GM11168 (cell line): ENCODE measurements around the gene KHK.

Experiments used
- in situ Hi-C: fragments of 300-500 bp; cut with MboI; formaldehyde crosslinking; loops from one replicate; pipeline ENCODE4 v1.12.0; 2022; ENCODE audit warnings: low sequenced_read_pairs; ENCODE audit not compliant: unreplicated experiment

The KHK gene

GRCh38 chr2:27080140-27080469 is 6.5 kb upstream of the KHK start:
- in situ Hi-C loops = no loop called here

GRCh38 chr2:27080603-27080936 is 6.0 kb upstream of the KHK start:
- in situ Hi-C loops = no loop called here

GRCh38 chr2:27081984-27082772 is 4.4 kb upstream of the KHK start:
- in situ Hi-C loops = no loop called here

DNA sequence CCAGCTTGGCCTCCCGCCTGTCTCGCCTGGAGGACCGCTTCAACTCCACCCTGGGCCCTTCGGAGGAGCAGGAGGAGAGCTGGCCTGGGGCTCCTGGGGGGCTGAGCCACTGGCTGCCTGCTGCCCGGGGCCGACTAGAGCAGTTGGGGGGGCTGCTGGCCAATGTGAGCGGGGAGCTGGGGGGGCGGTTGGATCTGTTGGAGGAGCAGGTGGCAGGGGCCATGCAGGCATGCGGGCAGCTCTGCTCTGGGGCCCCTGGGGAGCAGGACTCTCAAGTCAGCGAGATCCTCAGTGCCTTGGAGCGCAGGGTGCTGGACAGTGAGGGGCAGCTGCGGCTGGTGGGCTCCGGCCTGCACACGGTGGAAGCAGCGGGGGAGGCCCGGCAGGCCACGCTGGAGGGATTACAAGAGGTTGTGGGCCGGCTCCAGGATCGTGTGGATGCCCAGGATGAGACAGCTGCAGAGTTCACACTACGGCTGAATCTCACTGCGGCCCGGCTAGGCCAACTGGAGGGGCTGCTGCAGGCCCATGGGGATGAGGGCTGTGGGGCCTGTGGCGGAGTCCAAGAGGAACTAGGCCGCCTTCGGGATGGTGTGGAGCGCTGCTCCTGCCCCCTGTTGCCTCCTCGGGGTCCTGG is 3.7 kb upstream of the KHK start:
- in situ Hi-C loops = no loop called here

DNA sequence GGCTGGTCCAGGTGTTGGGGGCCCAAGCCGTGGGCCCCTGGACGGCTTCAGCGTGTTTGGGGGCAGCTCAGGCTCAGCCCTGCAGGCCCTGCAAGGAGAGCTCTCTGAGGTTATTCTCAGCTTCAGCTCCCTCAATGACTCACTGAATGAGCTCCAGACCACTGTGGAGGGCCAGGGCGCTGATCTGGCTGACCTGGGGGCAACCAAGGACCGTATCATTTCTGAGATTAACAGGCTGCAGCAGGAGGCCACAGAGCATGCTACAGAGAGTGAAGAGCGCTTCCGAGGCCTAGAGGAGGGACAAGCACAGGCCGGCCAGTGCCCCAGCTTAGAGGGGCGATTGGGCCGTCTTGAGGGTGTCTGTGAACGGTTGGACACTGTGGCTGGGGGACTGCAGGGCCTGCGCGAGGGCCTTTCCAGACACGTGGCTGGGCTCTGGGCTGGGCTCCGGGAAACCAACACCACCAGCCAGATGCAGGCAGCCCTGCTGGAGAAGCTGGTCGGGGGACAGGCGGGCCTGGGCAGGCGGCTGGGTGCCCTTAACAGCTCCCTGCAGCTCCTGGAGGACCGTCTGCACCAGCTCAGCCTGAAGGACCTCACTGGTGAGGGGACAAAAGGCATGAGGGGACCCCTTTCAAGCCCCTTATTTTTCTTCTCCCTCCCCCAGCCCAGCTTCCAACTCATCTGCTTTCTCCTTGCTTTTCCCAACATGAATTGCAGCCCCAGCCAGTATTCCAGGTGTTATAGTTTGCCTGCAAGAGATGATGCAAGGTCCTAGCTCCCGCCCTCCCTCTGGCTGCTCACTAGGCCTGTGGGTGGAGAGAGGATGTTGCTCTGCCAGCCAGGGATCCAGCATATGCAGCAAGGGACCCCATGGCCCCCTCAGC is 2.9 kb upstream of the KHK start:
- in situ Hi-C loops = no loop called here

DNA sequence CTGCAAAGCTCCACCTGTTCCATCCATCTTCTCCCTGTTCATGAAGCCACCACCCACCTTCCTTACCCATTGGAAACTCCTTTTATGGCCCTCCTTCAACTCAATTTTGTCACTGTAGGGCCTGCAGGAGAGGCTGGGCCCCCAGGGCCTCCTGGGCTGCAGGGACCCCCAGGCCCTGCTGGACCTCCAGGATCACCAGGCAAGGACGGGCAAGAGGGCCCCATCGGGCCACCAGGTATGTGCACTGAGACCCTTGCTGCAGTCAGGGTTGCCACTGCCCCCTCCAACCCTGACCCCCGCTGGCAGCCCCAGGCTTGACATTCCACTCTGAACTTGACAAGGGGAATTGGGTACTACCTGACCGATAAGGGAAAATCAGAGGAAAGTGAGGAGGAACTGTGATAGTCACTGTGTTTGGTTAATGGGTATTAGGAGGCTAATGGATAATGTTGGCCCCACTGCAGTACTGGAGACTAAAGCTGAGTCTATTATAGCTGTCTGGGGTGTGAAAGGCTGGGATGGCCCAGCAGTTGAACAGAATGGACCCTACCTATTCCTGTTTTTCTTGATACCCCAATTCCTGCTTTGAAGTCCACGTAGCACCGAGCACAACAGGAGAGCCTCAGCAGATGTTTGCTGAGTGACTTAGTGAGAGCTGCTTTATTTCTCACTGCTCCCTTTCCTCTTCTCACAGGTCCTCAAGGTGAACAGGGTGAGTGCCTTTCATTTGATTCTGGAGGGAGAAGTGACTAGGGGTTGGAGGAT is 2.1 kb upstream of the KHK start:
- in situ Hi-C loops = no loop called here

GRCh38 chr2:27085062-27085672 is 1.4 kb upstream of the KHK start:
- in situ Hi-C loops = no loop called here

DNA sequence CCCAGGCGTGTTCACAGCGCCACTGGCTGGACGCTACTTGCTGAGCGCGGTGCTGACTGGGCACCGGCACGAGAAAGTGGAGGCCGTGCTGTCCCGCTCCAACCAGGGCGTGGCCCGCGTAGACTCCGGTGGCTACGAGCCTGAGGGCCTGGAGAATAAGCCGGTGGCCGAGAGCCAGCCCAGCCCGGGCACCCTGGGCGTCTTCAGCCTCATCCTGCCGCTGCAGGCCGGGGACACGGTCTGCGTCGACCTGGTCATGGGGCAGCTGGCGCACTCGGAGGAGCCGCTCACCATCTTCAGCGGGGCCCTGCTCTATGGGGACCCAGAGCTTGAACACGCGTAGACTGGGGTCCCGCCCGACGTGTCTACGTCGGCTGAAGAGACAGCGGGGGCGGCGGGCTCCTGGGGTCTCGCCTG is 891 bp upstream of the KHK start:
- in situ Hi-C loops = no loop called here

GRCh38 chr2:27086090-27086723 is 365 bp upstream of the KHK start:
- in situ Hi-C loops = no loop called here

DNA sequence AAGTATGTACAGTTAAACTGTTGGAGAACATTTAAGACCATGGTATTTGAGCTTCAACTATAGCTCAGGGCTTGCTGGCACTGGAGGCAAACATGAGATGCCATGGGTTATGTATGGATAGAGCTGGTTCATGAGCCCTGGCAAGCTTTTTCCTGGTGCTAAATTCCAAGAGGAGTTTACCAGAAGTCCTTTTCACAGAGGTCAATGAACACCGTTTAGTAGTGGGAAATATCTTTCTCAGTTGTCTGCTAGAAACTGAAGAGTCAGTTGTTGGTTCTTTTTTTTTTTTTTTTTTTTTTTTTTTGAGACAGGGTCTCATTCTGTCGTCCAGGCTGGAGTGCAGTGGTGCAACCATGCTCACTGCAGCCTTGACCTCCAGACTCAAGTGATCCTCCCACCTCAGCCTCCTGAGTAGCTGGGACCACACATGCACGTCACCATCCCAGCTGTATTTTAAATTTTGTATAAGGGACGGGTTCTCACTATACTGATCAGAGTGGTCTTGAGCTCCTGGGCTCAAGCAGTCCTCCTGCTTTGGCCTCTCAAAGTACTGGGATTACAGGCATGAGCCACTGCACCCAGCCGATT is 1.3 kb downstream of the KHK start:
- in situ Hi-C loops = no loop called here

- in situ Hi-C loops = no loop called here
Observed at GRCh38 chr2:27088634-27089033, 2.1 kb downstream of the KHK start.

DNA sequence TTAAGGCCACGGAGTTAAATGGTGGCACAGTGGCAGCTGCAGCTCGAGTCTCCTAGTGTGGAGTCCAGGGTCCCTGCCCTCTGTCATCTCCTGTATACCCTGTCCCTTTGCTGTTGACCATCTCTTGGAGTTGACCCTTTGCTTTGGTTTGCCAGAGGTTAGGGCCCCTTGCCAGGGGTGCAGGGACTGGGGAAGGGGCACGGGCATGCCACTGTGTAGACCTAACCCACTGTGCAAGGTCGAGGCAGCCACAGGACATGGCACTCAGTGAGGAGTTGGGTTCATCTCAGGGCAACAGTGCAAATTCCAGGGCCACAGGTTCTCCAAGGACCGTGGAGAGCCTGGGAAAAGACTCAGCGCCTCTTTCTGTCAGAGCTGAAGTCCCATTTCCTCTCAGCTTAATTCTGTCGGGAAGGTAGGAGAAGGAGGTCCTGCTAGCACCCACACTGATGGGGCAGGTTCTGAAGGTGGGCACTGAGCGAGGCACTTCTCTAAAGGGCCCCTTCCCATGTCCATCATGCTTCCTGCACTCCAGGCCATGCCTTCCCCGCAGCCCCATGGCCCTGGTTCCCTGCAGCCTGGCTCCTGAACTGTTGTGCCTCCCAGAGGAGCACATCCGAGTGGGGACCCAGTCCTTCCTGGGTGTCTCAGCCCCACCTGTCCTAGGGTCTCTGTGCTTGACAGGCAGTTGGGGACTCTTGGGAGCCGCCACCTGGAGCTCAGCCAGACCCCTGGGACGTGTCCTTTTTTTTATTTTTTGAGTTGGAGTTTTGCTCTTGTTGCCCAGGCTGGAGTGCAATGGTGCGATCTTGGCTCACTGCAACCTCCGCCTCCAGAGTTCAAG is 2.8 kb downstream of the KHK start:
- in situ Hi-C loops = no loop called here

DNA sequence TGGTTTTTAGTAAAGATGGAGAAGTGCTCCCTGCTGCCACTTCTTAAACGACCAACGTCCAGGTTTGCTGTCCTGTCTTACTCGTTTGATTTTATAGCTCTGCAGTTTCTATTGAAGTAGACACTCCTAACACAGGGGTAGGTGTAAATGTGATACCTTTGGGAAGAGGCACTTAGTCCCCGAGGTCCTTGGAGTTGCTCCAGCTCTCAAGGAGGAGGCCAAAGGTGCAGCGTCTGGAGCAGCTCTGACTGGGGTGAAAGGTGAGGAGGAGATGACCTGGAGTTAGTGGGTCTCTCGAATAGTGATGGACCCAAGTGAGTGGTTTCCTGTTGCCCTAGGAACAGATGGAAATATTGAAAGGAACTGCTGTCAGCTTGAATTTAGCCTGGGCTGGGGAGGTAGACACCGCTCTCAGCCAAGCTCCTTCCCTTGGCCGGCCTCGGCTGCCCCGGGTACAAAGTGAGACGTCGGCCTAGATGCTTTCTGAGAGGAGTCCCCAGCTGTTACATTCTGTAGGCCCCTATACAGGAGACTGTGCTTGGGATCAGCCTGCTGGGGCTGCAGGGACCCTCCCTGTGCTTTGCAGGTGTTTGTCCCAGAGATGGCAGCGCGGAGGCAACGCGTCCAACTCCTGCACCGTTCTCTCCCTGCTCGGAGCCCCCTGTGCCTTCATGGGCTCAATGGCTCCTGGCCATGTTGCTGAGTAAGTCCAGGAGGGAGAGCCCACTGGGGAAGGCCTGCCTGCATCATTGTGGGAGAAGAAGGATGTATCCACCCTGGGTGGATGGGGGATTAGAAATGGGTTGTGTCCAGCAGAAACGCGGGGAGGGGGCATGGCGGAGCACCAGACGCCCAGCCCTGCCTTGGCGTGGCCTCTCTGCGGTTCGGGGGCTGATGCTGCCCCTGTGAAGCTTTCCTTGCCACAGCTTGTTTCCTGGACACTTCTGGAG is 5.4 kb downstream of the KHK start:
- in situ Hi-C loops = no loop called here

- in situ Hi-C loops = no loop called here
Observed at GRCh38 chr2:27092696-27093429, 6.3 kb downstream of the KHK start.

DNA sequence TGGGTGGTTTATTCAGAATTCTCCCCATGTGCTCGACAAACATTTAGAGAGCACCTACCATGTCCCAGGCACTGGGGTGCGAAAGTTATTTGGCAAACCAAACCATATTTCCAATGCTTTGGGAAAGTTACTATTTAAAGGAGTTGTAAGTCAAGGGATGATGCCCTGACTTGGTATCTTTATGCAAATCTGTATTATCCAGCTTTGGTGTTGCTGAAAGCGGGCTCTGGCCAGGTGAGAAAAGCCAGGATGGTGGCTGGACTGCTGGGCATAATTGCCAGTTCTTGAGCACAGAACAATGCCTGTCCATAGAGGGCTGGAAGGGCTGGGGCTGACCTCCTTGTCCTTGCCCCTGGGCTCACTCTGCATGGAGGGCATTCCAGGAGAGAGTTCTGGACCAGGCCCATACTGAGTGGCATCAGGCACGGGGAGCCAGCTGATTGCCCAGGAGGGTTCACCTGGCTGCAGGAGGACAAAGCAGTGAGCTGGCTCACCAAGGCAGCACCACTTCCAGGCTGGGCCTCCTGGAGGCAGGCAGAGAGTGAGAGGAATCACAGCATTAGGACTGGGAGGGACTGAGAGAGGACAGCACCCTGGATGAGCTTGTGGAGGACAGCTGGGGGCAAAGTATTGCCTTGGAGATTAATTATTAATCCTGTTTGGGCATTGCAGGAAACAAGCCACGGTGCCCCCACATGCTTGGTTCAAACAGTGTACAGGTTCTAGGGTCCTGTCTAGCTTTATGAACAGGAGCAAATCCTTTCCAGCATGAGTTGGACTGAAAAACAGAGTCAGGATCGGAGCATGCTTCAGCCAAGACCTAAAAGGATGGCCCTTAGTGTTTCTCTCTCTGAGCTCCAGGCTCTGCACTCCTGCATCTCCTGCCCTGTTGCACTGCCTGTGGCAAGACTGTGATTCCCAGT is 7.1 kb downstream of the KHK start:
- in situ Hi-C loops = no loop called here
